Measurements from ENCODE around the gene NT5M. TPM values are rescaled to one million over a fixed set of nuclear protein-coding genes. Genes with fewer than 3 reads are reported as not detected.

Gene NT5M
- total RNA-seq, 6 experiments from 2014 or later, result 0.51 to 3.0 (median 0.87) TPM

GRCh38 chr17:17361543-17361866 lies 58.3 kb downstream of the NT5M start:
- Histone ChIP-seq H3K27ac (no peak overlapping the region), H3K36me3 (no peaks in the 10 kb centered on the region), H3K9me3 (no peaks in the 10 kb centered on the region), H3K27me3 (no peaks in the 10 kb centered on the region), H3K4me3 (no peak overlapping the region), H3K4me1 (no peaks in the 10 kb centered on the region)
- peak in 2 of 3 donors; percentile 19 for DNase-seq
- intact Hi-C loops (cut with DNase I), result no loop called here
- 67% methylated on average over 2 of the region's 5 CpGs for WGBS (ENCODE audit: insufficient coverage, low coverage, low lambda C conversion rate, missing lambda C conversion rate)
- no peak for ATAC-seq
- TF ChIP-seq CTCF (IDR thresholded peaks at IDR 0.05), result no peak
- no peak for TF ChIP-seq POLR2A (IDR thresholded peaks at IDR 0.05)

GRCh38 chr17:17361867-17362539 lies 58.8 kb downstream of the NT5M start:
- Histone ChIP-seq H3K9me3 (no peaks in the 10 kb centered on the region), H3K4me1 (no peaks in the 10 kb centered on the region), H3K27ac (no peak overlapping the region), H3K36me3 (no peaks in the 10 kb centered on the region), H3K27me3 (no peaks in the 10 kb centered on the region), H3K4me3 (no peak overlapping the region)
- TF ChIP-seq CTCF (IDR thresholded peaks at IDR 0.05) (no peak), POLR2A (IDR thresholded peaks at IDR 0.05) (no peak)
- DNase-seq (peak in 2 of 3 donors; percentile 30 to 33), ATAC-seq (peak in 1 of 4 donors; percentile 42)
- 78% methylated on average over 5 of the region's 12 CpGs for WGBS (ENCODE audit: insufficient coverage, low coverage, low lambda C conversion rate, missing lambda C conversion rate)
- intact Hi-C loops (cut with DNase I), result no loop called here

GRCh38 chr17:17362540-17362930 lies 59.4 kb downstream of the NT5M start:
- Histone ChIP-seq H3K36me3 (no peaks in the 10 kb centered on the region), H3K4me3 (no peak overlapping the region), H3K27me3 (no peaks in the 10 kb centered on the region), H3K4me1 (no peaks in the 10 kb centered on the region), H3K9me3 (no peaks in the 10 kb centered on the region), H3K27ac (no peak overlapping the region)
- DNase-seq, result peak in 2 of 3 donors; percentile 12 to 32
- no peak for ATAC-seq
- intact Hi-C loops (cut with DNase I), result no loop called here
- WGBS (ENCODE audit: insufficient coverage, low coverage, low lambda C conversion rate, missing lambda C conversion rate), result 90% methylated on average over 6 of the region's 7 CpGs
- no peak for TF ChIP-seq CTCF (IDR thresholded peaks at IDR 0.05)
- TF ChIP-seq POLR2A (IDR thresholded peaks at IDR 0.05), result no peak

- intact Hi-C loops (cut with DNase I), result no loop called here
- no peak for TF ChIP-seq CTCF (IDR thresholded peaks at IDR 0.05)
- TF ChIP-seq POLR2A (IDR thresholded peaks at IDR 0.05), result no peak
- 50% methylated on average over 3 of the region's 8 CpGs for WGBS (ENCODE audit: insufficient coverage, low coverage, low lambda C conversion rate, missing lambda C conversion rate)
- no peaks in the 10 kb centered on the region for H3K4me1 ChIP-seq
- H3K27ac ChIP-seq, result no peak overlapping the region
- ATAC-seq (peak in 1 of 4 donors; percentile 20), DNase-seq (peak in 2 of 3 donors; percentile 37 to 44)
- H3K4me3 ChIP-seq, result no peak overlapping the region
- H3K9me3 ChIP-seq, result no peaks in the 10 kb centered on the region
- no peaks in the 10 kb centered on the region for H3K27me3 ChIP-seq
- H3K36me3 ChIP-seq, result no peaks in the 10 kb centered on the region
Observed at GRCh38 chr17:17363638-17364337, 60.6 kb downstream of the NT5M start.
